HG02763 (cell line): ENCODE measurements around the gene TGIF2LX.
"Not testable (repeated sequence)": the region's sequence is repeated elsewhere in the genome, so short reads cannot be mapped to it uniquely, and the experiment has no call there.

ENCODE experiments used
- ATAC-seq: cut with Tn5 transposase; IDR thresholded peaks from one replicate; pipeline ENCODE4 v1.9.1; 2021; ENCODE audit warnings: mild to moderate bottlenecking, moderate library complexity; ENCODE audit not compliant: unreplicated experiment

The TGIF2LX gene

DNA sequence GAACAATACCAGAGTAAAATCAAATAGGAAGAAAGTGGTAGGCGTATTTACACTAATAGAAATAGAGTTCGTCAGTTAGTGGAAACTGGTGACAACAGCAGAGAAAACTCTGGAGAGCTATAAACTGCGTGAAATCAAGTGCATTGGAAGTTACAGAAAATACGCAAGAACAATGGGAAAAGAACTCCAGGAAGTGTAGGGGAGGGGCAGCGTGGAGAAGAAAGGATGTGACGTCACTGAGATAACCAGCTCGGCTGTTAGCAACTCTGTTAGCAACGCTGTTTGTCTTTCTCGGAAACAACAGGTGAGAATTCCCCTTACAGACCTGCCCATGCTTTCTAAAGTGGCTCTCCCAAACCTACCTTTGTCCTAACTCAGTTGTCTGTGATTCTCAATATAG lies at the start of gene TGIF2LX:
Gene TGIF2LX, plus strand, starts transcription at position 244 of the 400 bp plus-strand sequence. CDS start 178 bp downstream, outside the sequence.
- not testable (repeated sequence) for ATAC-seq

DNA sequence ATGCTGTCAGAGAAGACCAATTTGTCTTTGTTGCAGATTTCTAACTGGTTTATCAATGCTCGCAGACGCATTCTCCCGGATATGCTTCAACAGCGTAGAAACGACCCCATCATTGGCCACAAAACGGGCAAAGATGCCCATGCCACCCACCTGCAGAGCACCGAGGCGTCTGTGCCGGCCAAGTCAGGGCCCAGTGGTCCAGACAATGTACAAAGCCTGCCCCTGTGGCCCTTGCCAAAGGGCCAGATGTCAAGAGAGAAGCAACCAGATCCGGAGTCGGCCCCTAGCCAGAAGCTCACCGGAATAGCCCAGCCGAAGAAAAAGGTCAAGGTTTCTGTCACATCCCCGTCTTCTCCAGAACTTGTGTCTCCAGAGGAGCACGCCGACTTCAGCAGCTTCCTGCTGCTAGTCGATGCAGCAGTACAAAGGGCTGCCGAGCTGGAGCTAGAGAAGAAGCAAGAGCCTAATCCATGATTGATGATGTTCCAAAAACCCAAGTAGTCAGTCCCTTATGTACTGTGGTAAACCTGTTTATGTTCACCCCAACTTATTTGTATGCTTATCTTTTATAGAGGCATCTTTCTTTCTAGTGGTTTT lies 728 bp downstream of the TGIF2LX start:
- not testable (repeated sequence) for ATAC-seq

DNA sequence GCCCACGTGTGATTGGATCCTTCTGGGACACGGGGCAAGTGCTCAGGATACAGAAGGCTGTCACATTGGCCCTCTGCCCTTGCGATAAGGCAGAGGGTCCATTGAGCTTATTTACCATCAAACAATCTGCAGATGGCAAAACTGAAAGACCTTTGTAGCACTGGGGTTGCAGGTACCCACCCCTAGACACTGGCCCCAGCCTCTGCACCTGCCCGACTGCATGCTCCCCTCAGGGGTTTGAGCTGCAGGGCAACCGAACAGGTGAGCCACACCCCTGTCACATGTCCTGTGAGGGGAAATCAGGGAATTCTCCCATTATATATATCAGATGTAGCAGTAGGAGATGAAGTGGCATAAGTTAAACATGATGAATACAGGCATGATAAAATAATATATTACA lies 21.4 kb downstream of the TGIF2LX start:
- ATAC-seq = not testable (repeated sequence)

DNA sequence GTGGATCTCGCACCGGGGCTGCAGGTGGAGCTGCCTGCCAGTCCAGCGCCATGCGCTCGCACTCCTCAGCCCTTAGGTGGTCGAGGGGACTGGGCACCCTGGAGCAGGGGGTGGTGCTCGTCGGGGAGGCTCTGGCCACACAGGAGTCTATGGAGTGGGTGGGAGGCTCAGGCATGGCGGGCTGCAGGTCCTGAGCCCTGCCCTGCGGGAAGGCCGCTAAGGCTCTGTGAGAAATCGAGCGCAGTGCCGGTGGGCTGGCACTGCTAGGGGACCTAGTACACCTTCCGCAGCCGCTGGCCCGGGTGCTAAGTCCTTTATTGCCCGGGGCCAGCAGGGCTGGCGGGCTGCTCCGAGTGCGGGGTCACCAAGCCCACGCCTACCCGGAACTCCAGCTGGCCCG lies 43.9 kb downstream of the TGIF2LX start:
- not testable (repeated sequence) for ATAC-seq
